Activated T-cell treated with anti-CD3 and anti-CD28 coated beads for 1 hour (primary cell): ENCODE measurements around the gene TRAPPC10.
A peak's percentile ranks its signal among the peaks of the same experiment; 100 is the strongest.

Experiments
- DNase-seq: peaks from one replicate; pipeline ENCODE4 v3.0.0-alpha.2; 2020; ENCODE audit warnings: low read depth

Gene TRAPPC10

GRCh38 chr21:44039828-44040227 lies 27.7 kb downstream of the TRAPPC10 start:
- DNase-seq = no peak

GRCh38 chr21:44043613-44044012 lies 31.5 kb downstream of the TRAPPC10 start:
- no peak for DNase-seq

GRCh38 chr21:44046734-44047133 lies 34.6 kb downstream of the TRAPPC10 start:
- no peak for DNase-seq

- DNase-seq = no peak
Observed at GRCh38 chr21:44047996-44048560, 36.0 kb downstream of the TRAPPC10 start.

- DNase-seq = no peak
Observed at GRCh38 chr21:44049182-44049581, 37.1 kb downstream of the TRAPPC10 start.

GRCh38 chr21:44049606-44050005 lies 37.5 kb downstream of the TRAPPC10 start:
- DNase-seq = no peak

GRCh38 chr21:44050276-44050675 lies 38.2 kb downstream of the TRAPPC10 start:
- DNase-seq = no peak

- DNase-seq = no peak
Observed at GRCh38 chr21:44051462-44051941, 39.4 kb downstream of the TRAPPC10 start.

GRCh38 chr21:44052071-44052829 lies 40.1 kb downstream of the TRAPPC10 start:
- no peak for DNase-seq

- no peak for DNase-seq
Observed at GRCh38 chr21:44052830-44053226, 40.7 kb downstream of the TRAPPC10 start.

GRCh38 chr21:44053567-44053966 lies 41.5 kb downstream of the TRAPPC10 start:
- no peak for DNase-seq

- no peak for DNase-seq
Observed at GRCh38 chr21:44054710-44055109, 42.6 kb downstream of the TRAPPC10 start.

- DNase-seq = no peak
Observed at GRCh38 chr21:44057055-44057454, 44.9 kb downstream of the TRAPPC10 start.

GRCh38 chr21:44057960-44058651 lies 46.0 kb downstream of the TRAPPC10 start:
- no peak for DNase-seq

- no peak for DNase-seq
Observed at GRCh38 chr21:44058652-44058964, 46.5 kb downstream of the TRAPPC10 start.

- DNase-seq = no peak
Observed at GRCh38 chr21:44058981-44059380, 46.9 kb downstream of the TRAPPC10 start.

- no peak for DNase-seq
Observed at GRCh38 chr21:44059710-44060109, 47.6 kb downstream of the TRAPPC10 start.

GRCh38 chr21:44062380-44062779 lies 50.3 kb downstream of the TRAPPC10 start:
- no peak for DNase-seq

- DNase-seq = no peak
Observed at GRCh38 chr21:44063151-44063912, 51.2 kb downstream of the TRAPPC10 start.

GRCh38 chr21:44064852-44065403 lies 52.8 kb downstream of the TRAPPC10 start:
- DNase-seq = no peak

- DNase-seq = peak; percentile 50
Observed at GRCh38 chr21:44065428-44065827, 53.3 kb downstream of the TRAPPC10 start.

GRCh38 chr21:44066116-44066515 lies 54.0 kb downstream of the TRAPPC10 start:
- no peak for DNase-seq
